Measurements from ENCODE around the gene ACYP1. TPM values are rescaled to one million over a fixed set of nuclear protein-coding genes. Genes with fewer than 3 reads are reported as not detected.

The ACYP1 gene
- total RNA-seq, 1 experiment from 2014 or later = 21.3 TPM

DNA sequence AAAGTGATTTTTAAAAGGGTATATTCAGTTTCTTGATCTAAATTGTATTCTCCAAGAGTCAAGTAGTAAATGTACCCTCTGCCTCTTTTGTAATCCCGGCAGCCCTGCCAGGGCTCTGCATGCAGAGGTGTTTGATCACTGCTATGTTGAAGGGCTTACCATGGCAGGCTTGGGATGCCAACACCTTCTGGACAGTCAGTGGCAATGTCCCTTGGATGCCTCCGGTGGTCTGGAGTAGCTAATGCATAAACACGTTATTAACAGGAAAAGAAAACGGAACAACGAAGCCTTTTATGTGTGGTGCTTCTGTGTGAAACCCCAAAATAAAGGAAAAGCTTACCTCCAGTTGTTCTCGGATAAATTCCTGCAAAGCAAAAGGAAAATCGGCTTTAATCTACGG lies 41.2 kb downstream of the ACYP1 start:
- H3K4me3 ChIP-seq (ENCODE audit: low read depth in 2 of 2, low read length in 2 of 2) = no peak overlapping the region
- H3K27me3 ChIP-seq (ENCODE audit: control insufficient read depth, insufficient read depth, low read length) = no peaks in the 10 kb centered on the region
- no peaks in the 10 kb centered on the region for H3K4me1 ChIP-seq (ENCODE audit: control insufficient read depth, insufficient read depth, low read length)
- ATAC-seq = peak; percentile 77; the same call in 1 of the 2 replicates
- ChIA-PET CTCF (interaction anchor here (0.5 to 0.7 kb wide), 2 partner anchors 288 to 728 kb away, joined by 3 to 5 read pairs; no protein-coding TSS in a partner anchor), POLR2A (no interaction called here)
- BruUV-seq (replicated peaks) = no TSS peak
- H3K9me3 ChIP-seq (ENCODE audit: control insufficient read depth, insufficient read depth, low read depth, low read length) = no peaks in the 10 kb centered on the region
- intact Hi-C loops (cut with micrococcal nuclease; ENCODE audit: unreplicated experiment) (no loop called here), in situ Hi-C loops (cut with HindIII; ENCODE audit: low pct_unique_long_range_greater_than_20kb, low sequenced_read_pairs) (no loop called here)
- peaks cover 14% of the 10 kb centered on the region for H3K36me3 ChIP-seq (ENCODE audit: control insufficient read depth, insufficient read depth, low read length)
- TF ChIP-seq, protein P1, sequence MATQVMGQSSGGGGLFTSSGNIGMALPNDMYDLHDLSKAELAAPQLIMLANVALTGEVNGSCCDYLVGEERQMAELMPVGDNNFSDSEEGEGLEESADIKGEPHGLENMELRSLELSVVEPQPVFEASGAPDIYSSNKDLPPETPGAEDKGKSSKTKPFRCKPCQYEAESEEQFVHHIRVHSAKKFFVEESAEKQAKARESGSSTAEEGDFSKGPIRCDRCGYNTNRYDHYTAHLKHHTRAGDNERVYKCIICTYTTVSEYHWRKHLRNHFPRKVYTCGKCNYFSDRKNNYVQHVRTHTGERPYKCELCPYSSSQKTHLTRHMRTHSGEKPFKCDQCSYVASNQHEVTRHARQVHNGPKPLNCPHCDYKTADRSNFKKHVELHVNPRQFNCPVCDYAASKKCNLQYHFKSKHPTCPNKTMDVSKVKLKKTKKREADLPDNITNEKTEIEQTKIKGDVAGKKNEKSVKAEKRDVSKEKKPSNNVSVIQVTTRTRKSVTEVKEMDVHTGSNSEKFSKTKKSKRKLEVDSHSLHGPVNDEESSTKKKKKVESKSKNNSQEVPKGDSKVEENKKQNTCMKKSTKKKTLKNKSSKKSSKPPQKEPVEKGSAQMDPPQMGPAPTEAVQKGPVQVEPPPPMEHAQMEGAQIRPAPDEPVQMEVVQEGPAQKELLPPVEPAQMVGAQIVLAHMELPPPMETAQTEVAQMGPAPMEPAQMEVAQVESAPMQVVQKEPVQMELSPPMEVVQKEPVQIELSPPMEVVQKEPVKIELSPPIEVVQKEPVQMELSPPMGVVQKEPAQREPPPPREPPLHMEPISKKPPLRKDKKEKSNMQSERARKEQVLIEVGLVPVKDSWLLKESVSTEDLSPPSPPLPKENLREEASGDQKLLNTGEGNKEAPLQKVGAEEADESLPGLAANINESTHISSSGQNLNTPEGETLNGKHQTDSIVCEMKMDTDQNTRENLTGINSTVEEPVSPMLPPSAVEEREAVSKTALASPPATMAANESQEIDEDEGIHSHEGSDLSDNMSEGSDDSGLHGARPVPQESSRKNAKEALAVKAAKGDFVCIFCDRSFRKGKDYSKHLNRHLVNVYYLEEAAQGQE (IDR thresholded peaks at IDR 0.05; ENCODE audit: insufficient read depth in 1 of 2, low read depth in 2 of 2, low read length in 1 of 2) = no peak
- TF ChIP-seq TCF7L2 (IDR thresholded peaks at IDR 0.05; ENCODE audit: low read depth, low read length) (no peak), CTCF (IDR thresholded peaks at IDR 0.05) (peak; percentile 61), POLR2AphosphoS5 (IDR thresholded peaks at IDR 0.05; ENCODE audit: low read depth, low read length) (no peak)
- no peak overlapping the region for H3K27ac ChIP-seq (ENCODE audit: low read length)
- DNase-seq (ENCODE audit: low read depth, low spot score) = no peak

GRCh38 chr14:75018694-75019093 lies 45.1 kb downstream of the ACYP1 start:
- CTCF ChIA-PET = interaction anchor here (0.6 to 0.7 kb wide), 2 partner anchors 96 to 133 kb away, joined by 4 to 7 read pairs; partner anchors contain the start of gene RPS6KL1
- H3K36me3 ChIP-seq (ENCODE audit: control insufficient read depth, insufficient read depth, low read length) = peaks cover 22% of the 10 kb centered on the region
- POLR2A ChIA-PET = no interaction called here
- BruUV-seq (replicated peaks) = no TSS peak
- TF ChIP-seq POLR2AphosphoS5 (IDR thresholded peaks at IDR 0.05; ENCODE audit: low read depth, low read length) = no peak
- TF ChIP-seq TCF7L2 (IDR thresholded peaks at IDR 0.05; ENCODE audit: low read depth, low read length) = no peak
- no peak for TF ChIP-seq SIN3A (IDR thresholded peaks at IDR 0.05; ENCODE audit: borderline replicate concordance, insufficient read depth, low read depth, low read length)
- no peak for DNase-seq (ENCODE audit: low read depth, low spot score)
- H3K4me1 ChIP-seq (ENCODE audit: control insufficient read depth, insufficient read depth, low read length) = no peaks in the 10 kb centered on the region
- in situ Hi-C loops (cut with HindIII; ENCODE audit: low pct_unique_long_range_greater_than_20kb, low sequenced_read_pairs) = no loop called here
- no peak for ATAC-seq
- H3K27me3 ChIP-seq (ENCODE audit: control insufficient read depth, insufficient read depth, low read length) = no peaks in the 10 kb centered on the region
- intact Hi-C loops (cut with micrococcal nuclease; ENCODE audit: unreplicated experiment) = no loop called here
- no peaks in the 10 kb centered on the region for H3K9me3 ChIP-seq (ENCODE audit: control insufficient read depth, insufficient read depth, low read depth, low read length)
- no peak overlapping the region for H3K4me3 ChIP-seq (ENCODE audit: low read depth in 2 of 2, low read length in 2 of 2)
- H3K27ac ChIP-seq (ENCODE audit: low read length) = no peak overlapping the region

DNA sequence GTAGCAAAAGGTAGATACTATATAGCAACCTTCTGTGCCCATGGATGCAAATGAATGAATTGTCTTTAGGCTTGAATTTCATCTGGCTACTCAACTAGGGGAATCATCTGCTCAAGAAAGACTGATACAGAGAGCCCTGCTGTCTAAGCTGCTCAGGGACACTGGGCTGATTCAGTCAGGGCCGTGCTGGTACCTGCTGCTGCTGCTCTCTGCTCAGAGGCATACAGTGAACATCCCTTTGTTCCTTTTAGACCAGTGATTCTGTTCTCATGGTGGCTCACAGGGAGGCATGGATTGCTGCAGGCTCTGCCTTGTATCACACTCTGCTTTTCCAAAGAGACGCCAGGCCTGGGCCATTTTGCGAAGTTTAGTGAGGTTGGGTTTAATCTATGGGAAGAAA lies 47.0 kb downstream of the ACYP1 start:
- no TSS peak for BruUV-seq (replicated peaks)
- Histone ChIP-seq H3K27me3 (ENCODE audit: control insufficient read depth, insufficient read depth, low read length) (no peaks in the 10 kb centered on the region), H3K9me3 (ENCODE audit: control insufficient read depth, insufficient read depth, low read depth, low read length) (no peaks in the 10 kb centered on the region), H3K27ac (ENCODE audit: low read length) (no peak overlapping the region), H3K36me3 (ENCODE audit: control insufficient read depth, insufficient read depth, low read length) (peaks cover 20% of the 10 kb centered on the region), H3K4me1 (ENCODE audit: control insufficient read depth, insufficient read depth, low read length) (no peaks in the 10 kb centered on the region; the same call in 1 of the 2 replicates), H3K4me3 (ENCODE audit: low read depth in 2 of 2, low read length in 2 of 2) (no peak overlapping the region)
- TF ChIP-seq CTCF (IDR thresholded peaks at IDR 0.05) = no peak
- no peak for TF ChIP-seq TCF7L2 (IDR thresholded peaks at IDR 0.05; ENCODE audit: low read depth, low read length)
- TF ChIP-seq, protein P1 (IDR thresholded peaks at IDR 0.05; ENCODE audit: insufficient read depth in 1 of 2, low read depth in 2 of 2, low read length in 1 of 2) = no peak
- TF ChIP-seq SIN3A (IDR thresholded peaks at IDR 0.05; ENCODE audit: borderline replicate concordance, insufficient read depth, low read depth, low read length) = no peak
- no peak for TF ChIP-seq POLR2AphosphoS5 (IDR thresholded peaks at IDR 0.05; ENCODE audit: low read depth, low read length)
- intact Hi-C loops (cut with micrococcal nuclease; ENCODE audit: unreplicated experiment) (no loop called here), in situ Hi-C loops (cut with HindIII; ENCODE audit: low pct_unique_long_range_greater_than_20kb, low sequenced_read_pairs) (no loop called here)
- ATAC-seq (no peak), DNase-seq (ENCODE audit: low read depth, low spot score) (no peak)
- ChIA-PET POLR2A (no interaction called here), CTCF (no interaction called here)
